Uterus (tissue), 2 donors: ENCODE results near the gene SLC8A2.

ENCODE experiments used
- CTCF ChIP-seq, 4 experiments: fragments of 200-600 bp in 2 of 4; fragments of 450-650 bp in 2 of 4; sonication (generic) in 2 of 4; IDR thresholded peaks; one replicate each; pipeline ENCODE4 v1.5.1; 2016 to 2019; ENCODE audit warnings: antibody characterized with exemption in 4 of 4, mild to moderate bottlenecking in 2 of 4, moderate library complexity in 1 of 4
- POLR2A ChIP-seq, 2 donors: fragments of 450-650 bp; IDR thresholded peaks; one replicate each; pipeline ENCODE4 v1.6.1; 2016; ENCODE audit warnings: antibody characterized with exemption in 2 of 2, mild to moderate bottlenecking in 1 of 2, moderate library complexity in 1 of 2

DNA sequence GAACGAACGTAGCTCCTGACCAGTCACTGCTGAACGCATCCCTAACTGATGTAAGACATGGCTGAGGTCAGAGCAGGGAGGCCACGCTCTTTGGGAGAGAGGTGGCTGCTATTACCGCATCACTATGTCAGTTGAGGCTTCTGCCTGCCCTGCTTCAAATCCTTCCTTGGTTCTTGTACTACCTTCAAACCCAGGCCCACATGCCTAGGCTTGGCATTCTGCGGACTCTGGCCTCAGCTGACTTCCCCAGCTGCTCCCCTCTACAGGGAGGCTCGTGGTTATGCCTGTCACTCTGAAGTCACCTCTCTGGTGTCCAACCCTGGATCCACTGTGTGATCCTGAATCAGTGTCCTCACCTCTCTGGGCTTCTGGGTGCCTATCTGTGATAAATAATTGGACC is 37.6 kb downstream of the SLC8A2 start:
- no peak for TF ChIP-seq POLR2A (IDR thresholded peaks at IDR 0.05)
- no peak for TF ChIP-seq CTCF (IDR thresholded peaks at IDR 0.05)
